ENCODE data around the gene HPSE2. TPM values are rescaled to one million over a fixed set of nuclear protein-coding genes. Genes with fewer than 3 reads are reported as not detected.
"Not testable (repeated sequence)": the region's sequence is repeated elsewhere in the genome, so short reads cannot be mapped to it uniquely, and the experiment has no call there.

HPSE2 gene
- total and polyA plus RNA-seq, 7 experiments from 2014 or later = not detected

DNA sequence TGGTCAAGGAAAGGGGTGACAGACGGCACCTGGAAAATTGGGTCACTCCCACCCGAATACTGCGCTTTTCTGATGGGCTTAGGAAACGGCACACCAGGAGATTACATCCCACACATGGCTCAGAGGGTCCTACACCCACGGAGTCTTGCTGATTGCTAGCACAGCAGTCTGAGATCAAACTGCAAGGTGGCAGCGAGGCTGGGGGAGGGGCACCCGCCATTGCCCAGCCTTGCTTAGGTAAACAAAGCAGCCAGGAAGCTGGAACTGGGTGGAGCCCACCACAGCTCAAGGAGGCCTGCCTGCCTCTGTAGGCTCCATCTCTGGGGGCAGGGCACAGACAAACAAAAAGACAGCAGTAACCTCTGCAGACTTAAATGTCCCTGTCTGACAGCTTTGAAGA is 694.1 kb downstream of the HPSE2 start:
- H3K4me1 Mint-ChIP-seq; H3K27me3 ChIP-seq (ENCODE audit: control insufficient read depth in 2 of 2, insufficient read depth in 2 of 2, low read length in 2 of 2); H3K9me3 ChIP-seq (ENCODE audit: control insufficient read depth in 2 of 3, low read length in 3 of 3); DNase-seq; H3K4me1 ChIP-seq (ENCODE audit: control insufficient read depth in 2 of 2, insufficient read depth in 2 of 2, low read length in 2 of 2); H3K36me3 ChIP-seq (ENCODE audit: control insufficient read depth in 2 of 3, insufficient read depth in 3 of 3, low read length in 3 of 3); CTCF ChIA-PET; H3K27ac Mint-ChIP-seq; H3K9me3 Mint-ChIP-seq; H3K4me3 ChIP-seq (ENCODE audit: low read length); H3K27ac ChIP-seq (ENCODE audit: low read depth, low read length); ATAC-seq; H3K4me3 Mint-ChIP-seq; H3K36me3 Mint-ChIP-seq; intact Hi-C loops (cut with micrococcal nuclease): not testable (repeated sequence)
- POLR2A ChIA-PET = interaction anchor here (0.6 kb wide), 1 partner anchor 62 kb away, joined by 6 read pairs; no protein-coding TSS in a partner anchor
- peaks cover 0 to 25% (median 10%) of the 10 kb centered on the region in 5 donors for H3K27me3 Mint-ChIP-seq

DNA sequence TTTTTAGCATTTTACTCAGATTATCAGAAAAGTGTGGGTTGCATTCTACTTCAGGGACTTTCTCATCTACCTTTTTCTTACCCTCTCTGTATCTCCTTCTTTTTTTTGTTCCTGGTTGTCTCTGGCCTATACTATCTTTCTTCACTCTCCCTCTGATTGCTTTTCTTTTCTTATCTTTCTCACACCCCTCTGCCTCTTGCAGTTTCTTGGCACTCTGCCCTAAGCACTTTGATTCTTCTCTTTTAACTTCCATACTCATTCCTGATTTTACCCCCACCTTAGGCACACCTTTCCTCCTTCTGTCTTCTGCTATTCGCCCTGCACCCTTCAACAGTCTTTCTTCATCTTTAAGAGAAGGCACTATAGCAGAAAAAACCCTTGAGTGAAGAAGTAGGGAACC is 696.1 kb downstream of the HPSE2 start:
- no peaks in the 10 kb centered on the region for H3K4me1 ChIP-seq (ENCODE audit: control insufficient read depth in 2 of 2, insufficient read depth in 2 of 2, low read length in 2 of 2)
- H3K9me3 Mint-ChIP-seq = peaks cover 0 to 3% (median 0%) of the 10 kb centered on the region in 11 donors
- ChIA-PET POLR2A (no interaction called here), CTCF (no interaction called here)
- no peak for ATAC-seq
- no peaks in the 10 kb centered on the region for H3K27me3 ChIP-seq (ENCODE audit: control insufficient read depth in 2 of 2, insufficient read depth in 2 of 2, low read length in 2 of 2)
- no peaks in the 10 kb centered on the region for H3K4me1 Mint-ChIP-seq
- no peak overlapping the region for H3K4me3 Mint-ChIP-seq
- H3K27me3 Mint-ChIP-seq = peaks cover 0 to 25% (median 14%) of the 10 kb centered on the region in 5 donors
- no peaks in the 10 kb centered on the region for H3K36me3 ChIP-seq (ENCODE audit: control insufficient read depth in 2 of 3, insufficient read depth in 3 of 3, low read length in 3 of 3)
- no peak for DNase-seq
- H3K36me3 Mint-ChIP-seq = no peaks in the 10 kb centered on the region
- no peak overlapping the region for H3K27ac Mint-ChIP-seq
- H3K27ac ChIP-seq (ENCODE audit: low read depth, low read length) = no peak overlapping the region
- H3K9me3 ChIP-seq (ENCODE audit: control insufficient read depth in 2 of 3, low read length in 3 of 3) = no peaks in the 10 kb centered on the region
- H3K4me3 ChIP-seq (ENCODE audit: low read length) = no peak overlapping the region
- intact Hi-C loops (cut with micrococcal nuclease) = no loop called here

DNA sequence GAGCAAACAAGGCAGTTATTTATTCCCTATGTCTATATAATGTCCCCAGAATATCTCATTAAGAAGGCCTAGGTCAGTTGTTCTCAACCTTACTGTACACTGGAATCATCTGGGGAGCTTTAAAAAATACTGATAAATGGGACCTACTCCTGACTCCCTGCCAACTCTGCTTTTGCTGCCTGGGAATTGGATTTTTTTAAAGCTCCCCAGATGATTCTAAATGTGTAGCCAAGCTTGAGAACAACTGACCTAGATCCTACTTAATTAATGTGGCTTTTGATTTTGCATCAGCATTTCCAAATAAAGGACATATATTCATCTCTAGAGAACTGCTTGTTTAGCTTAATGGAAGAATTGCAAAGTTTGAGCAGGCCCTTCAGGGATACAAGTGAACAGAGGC is 697.2 kb downstream of the HPSE2 start:
- DNase-seq = no peak
- no peak for ATAC-seq
- Histone ChIP-seq H3K4me1 (ENCODE audit: control insufficient read depth in 2 of 2, insufficient read depth in 2 of 2, low read length in 2 of 2) (no peaks in the 10 kb centered on the region), H3K27ac (ENCODE audit: low read depth, low read length) (no peak overlapping the region), H3K9me3 (ENCODE audit: control insufficient read depth in 2 of 3, low read length in 3 of 3) (no peaks in the 10 kb centered on the region), H3K36me3 (ENCODE audit: control insufficient read depth in 2 of 3, insufficient read depth in 3 of 3, low read length in 3 of 3) (no peaks in the 10 kb centered on the region), H3K27me3 (ENCODE audit: control insufficient read depth in 2 of 2, insufficient read depth in 2 of 2, low read length in 2 of 2) (no peaks in the 10 kb centered on the region), H3K4me3 (ENCODE audit: low read length) (no peak overlapping the region)
- no peak overlapping the region for H3K4me3 Mint-ChIP-seq
- no peaks in the 10 kb centered on the region for H3K4me1 Mint-ChIP-seq
- H3K36me3 Mint-ChIP-seq = no peaks in the 10 kb centered on the region
- POLR2A ChIA-PET = no interaction called here
- intact Hi-C loops (cut with micrococcal nuclease) = no loop called here
- CTCF ChIA-PET = no interaction called here
- peaks cover 0 to 1% (median 0%) of the 10 kb centered on the region in 11 donors for H3K9me3 Mint-ChIP-seq
- peaks cover 0 to 25% (median 14%) of the 10 kb centered on the region in 5 donors for H3K27me3 Mint-ChIP-seq
- no peak overlapping the region for H3K27ac Mint-ChIP-seq

DNA sequence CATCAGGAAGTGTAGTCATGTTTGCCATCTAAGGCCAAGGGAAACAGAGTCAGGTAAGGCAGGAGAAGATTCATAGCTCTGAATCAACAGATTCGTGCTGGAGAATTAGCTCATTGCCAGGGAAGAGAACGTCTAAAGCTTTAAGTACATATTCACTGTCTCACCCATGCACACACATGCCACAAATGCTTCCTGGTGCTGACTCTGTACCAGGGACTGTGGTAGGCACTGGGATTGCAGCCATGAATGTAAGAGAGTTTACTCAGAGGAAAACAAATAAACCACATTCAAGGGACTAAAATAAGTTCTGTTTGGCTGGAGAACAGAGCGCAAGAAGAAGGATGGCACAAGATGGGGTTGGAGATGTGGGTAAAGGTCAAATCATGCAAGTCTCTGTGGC is 699.1 kb downstream of the HPSE2 start:
- peaks cover 0 to 31% (median 16%) of the 10 kb centered on the region in 5 donors for H3K27me3 Mint-ChIP-seq
- H3K4me3 ChIP-seq (ENCODE audit: low read length) = no peak overlapping the region
- no peaks in the 10 kb centered on the region for H3K9me3 ChIP-seq (ENCODE audit: control insufficient read depth in 2 of 3, low read length in 3 of 3)
- no peak overlapping the region for H3K27ac ChIP-seq (ENCODE audit: low read depth, low read length)
- H3K27ac Mint-ChIP-seq = no peak overlapping the region
- H3K27me3 ChIP-seq (ENCODE audit: control insufficient read depth in 2 of 2, insufficient read depth in 2 of 2, low read length in 2 of 2) = no peaks in the 10 kb centered on the region
- ATAC-seq (no peak), DNase-seq (no peak)
- no peaks in the 10 kb centered on the region for H3K36me3 ChIP-seq (ENCODE audit: control insufficient read depth in 2 of 3, insufficient read depth in 3 of 3, low read length in 3 of 3)
- ChIA-PET CTCF (no interaction called here), POLR2A (no interaction called here)
- no peaks in the 10 kb centered on the region for H3K4me1 Mint-ChIP-seq
- no peak overlapping the region for H3K4me3 Mint-ChIP-seq
- peaks cover 0 to 1% (median 0%) of the 10 kb centered on the region in 11 donors for H3K9me3 Mint-ChIP-seq
- no peaks in the 10 kb centered on the region for H3K4me1 ChIP-seq (ENCODE audit: control insufficient read depth in 2 of 2, insufficient read depth in 2 of 2, low read length in 2 of 2)
- no peaks in the 10 kb centered on the region for H3K36me3 Mint-ChIP-seq
- intact Hi-C loops (cut with micrococcal nuclease) = no loop called here

DNA sequence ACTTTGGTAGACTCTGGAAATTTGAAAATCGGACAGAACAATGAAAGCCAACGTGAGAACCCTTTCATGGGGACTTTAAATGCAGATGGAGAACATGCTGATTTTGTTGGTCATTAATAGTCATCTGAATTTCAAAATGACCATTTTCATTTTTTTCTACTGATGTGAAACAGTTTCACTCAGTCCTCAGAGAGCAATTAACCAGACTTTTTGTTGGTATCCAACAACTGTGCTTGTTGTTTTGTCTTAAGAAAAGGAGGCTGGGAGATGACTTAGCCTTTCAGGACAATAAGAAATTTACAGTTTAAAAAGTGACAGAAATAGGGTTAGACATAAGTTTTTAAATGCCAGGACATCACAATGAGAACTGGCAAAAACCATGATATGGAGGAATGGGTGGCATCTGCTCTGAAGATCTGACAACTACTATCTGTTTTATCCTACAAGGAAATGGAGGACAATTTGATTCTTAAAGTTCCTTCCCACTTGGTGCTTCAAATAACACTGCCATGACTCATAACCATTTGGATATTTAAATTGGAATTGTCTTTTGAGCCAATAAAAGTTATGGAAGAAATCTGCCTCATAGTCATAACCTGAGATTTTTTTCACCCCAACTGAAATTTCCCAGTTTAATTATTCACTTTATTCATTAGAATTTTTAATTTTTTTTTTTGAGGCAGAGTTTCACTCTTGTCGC is 701.8 kb downstream of the HPSE2 start:
- no peaks in the 10 kb centered on the region for H3K36me3 ChIP-seq (ENCODE audit: control insufficient read depth in 2 of 3, insufficient read depth in 3 of 3, low read length in 3 of 3)
- Mint-ChIP-seq H3K36me3 (no peaks in the 10 kb centered on the region), H3K27ac (no peak overlapping the region), H3K4me3 (no peak overlapping the region), H3K9me3 (peaks cover 0 to 1% (median 0%) of the 10 kb centered on the region in 11 donors), H3K4me1 (no peaks in the 10 kb centered on the region), H3K27me3 (peaks cover under 1 to 26% (median 20%) of the 10 kb centered on the region in 5 donors)
- no peaks in the 10 kb centered on the region for H3K27me3 ChIP-seq (ENCODE audit: control insufficient read depth in 2 of 2, insufficient read depth in 2 of 2, low read length in 2 of 2)
- DNase-seq (no peak), ATAC-seq (no peak)
- H3K4me3 ChIP-seq (ENCODE audit: low read length) = no peak overlapping the region
- H3K9me3 ChIP-seq (ENCODE audit: control insufficient read depth in 2 of 3, low read length in 3 of 3) = no peaks in the 10 kb centered on the region
- CTCF ChIA-PET = no interaction called here
- POLR2A ChIA-PET = no interaction called here
- intact Hi-C loops (cut with micrococcal nuclease) = no loop called here
- H3K27ac ChIP-seq (ENCODE audit: low read depth, low read length) = no peak overlapping the region
- no peaks in the 10 kb centered on the region for H3K4me1 ChIP-seq (ENCODE audit: control insufficient read depth in 2 of 2, insufficient read depth in 2 of 2, low read length in 2 of 2)

DNA sequence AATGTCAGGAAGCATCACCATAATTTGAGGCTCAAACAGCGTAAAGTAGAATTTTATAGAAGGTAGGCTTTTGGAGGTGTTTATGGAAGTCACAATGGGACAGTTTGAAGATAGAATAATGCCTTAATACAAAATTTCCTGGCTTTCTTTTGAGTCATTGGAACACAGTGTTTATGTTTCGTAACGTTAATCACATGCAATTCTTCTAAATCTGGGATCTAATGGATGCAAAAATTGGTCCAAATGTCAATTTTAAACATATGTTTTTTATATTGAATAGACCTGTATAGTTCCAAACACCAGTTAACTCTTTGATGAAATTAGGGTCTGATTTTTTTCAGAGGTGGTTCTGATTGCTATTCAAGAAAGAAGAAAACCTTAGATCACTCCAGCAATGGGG is 702.4 kb downstream of the HPSE2 start:
- Mint-ChIP-seq H3K4me3 (no peak overlapping the region), H3K4me1 (no peaks in the 10 kb centered on the region), H3K9me3 (peaks cover 0 to 1% (median 0%) of the 10 kb centered on the region in 11 donors), H3K27ac (no peak overlapping the region), H3K36me3 (no peaks in the 10 kb centered on the region), H3K27me3 (peaks cover 4 to 26% (median 19%) of the 10 kb centered on the region in 5 donors)
- Histone ChIP-seq H3K4me3 (ENCODE audit: low read length) (no peak overlapping the region), H3K27ac (ENCODE audit: low read depth, low read length) (no peak overlapping the region), H3K4me1 (ENCODE audit: control insufficient read depth in 2 of 2, insufficient read depth in 2 of 2, low read length in 2 of 2) (no peaks in the 10 kb centered on the region), H3K27me3 (ENCODE audit: control insufficient read depth in 2 of 2, insufficient read depth in 2 of 2, low read length in 2 of 2) (no peaks in the 10 kb centered on the region), H3K36me3 (ENCODE audit: control insufficient read depth in 2 of 3, insufficient read depth in 3 of 3, low read length in 3 of 3) (no peaks in the 10 kb centered on the region), H3K9me3 (ENCODE audit: control insufficient read depth in 2 of 3, low read length in 3 of 3) (no peaks in the 10 kb centered on the region)
- CTCF ChIA-PET = no interaction called here
- no peak for ATAC-seq
- no peak for DNase-seq
- intact Hi-C loops (cut with micrococcal nuclease) = no loop called here
- POLR2A ChIA-PET = no interaction called here

DNA sequence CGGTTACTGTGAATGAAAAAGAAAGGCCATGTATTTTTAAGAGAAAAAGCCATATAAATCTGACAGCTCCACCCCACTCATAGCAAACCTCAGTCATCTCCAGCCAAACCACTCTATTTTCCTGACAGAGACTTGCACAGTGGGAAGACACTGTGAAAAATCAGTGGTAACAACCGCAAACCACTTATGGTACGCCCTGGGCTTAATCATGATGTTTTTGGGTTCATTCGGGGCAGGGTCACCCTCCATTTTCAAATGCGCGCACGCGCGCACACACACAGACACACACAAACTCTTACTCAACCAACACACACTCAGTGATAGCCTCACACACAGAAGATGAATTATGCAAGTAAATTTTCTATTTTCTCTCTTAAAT is 706.9 kb downstream of the HPSE2 start:
- CTCF ChIA-PET = no interaction called here
- DNase-seq (no peak), ATAC-seq (no peak)
- H3K4me1 Mint-ChIP-seq = no peaks in the 10 kb centered on the region
- Histone ChIP-seq H3K4me3 (ENCODE audit: low read length) (no peak overlapping the region), H3K4me1 (ENCODE audit: control insufficient read depth in 2 of 2, insufficient read depth in 2 of 2, low read length in 2 of 2) (no peaks in the 10 kb centered on the region), H3K27ac (ENCODE audit: low read depth, low read length) (no peak overlapping the region), H3K27me3 (ENCODE audit: control insufficient read depth in 2 of 2, insufficient read depth in 2 of 2, low read length in 2 of 2) (no peaks in the 10 kb centered on the region), H3K36me3 (ENCODE audit: control insufficient read depth in 2 of 3, insufficient read depth in 3 of 3, low read length in 3 of 3) (no peaks in the 10 kb centered on the region), H3K9me3 (ENCODE audit: control insufficient read depth in 2 of 3, low read length in 3 of 3) (no peaks in the 10 kb centered on the region)
- H3K4me3 Mint-ChIP-seq = no peak overlapping the region
- H3K9me3 Mint-ChIP-seq = peaks cover 0 to 1% (median 0%) of the 10 kb centered on the region in 11 donors
- intact Hi-C loops (cut with micrococcal nuclease) = no loop called here
- H3K27me3 Mint-ChIP-seq = peaks cover 4 to 16% (median 12%) of the 10 kb centered on the region in 5 donors
- H3K36me3 Mint-ChIP-seq = no peaks in the 10 kb centered on the region
- POLR2A ChIA-PET = no interaction called here
- no peak overlapping the region for H3K27ac Mint-ChIP-seq
